ENCODE results near the gene SOX13.

DNA sequence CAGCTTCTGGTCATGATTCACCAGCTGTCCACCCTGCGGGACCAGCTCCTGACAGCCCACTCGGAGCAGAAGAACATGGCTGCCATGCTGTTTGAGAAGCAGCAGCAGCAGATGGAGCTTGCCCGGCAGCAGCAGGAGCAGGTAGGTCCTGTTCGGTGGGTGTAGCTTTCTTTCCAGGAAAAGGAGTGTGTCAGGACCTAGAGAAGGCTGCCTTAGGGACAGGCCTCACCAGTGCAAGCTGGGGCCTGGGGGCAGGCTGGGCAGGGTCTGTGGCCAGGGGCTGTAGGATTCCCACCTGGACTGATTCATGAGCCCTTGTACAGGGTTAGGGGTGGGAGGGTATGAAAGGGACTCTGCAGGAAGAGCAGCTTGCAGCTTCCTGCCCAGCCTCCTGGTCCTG is 43.6 kb downstream of the SOX13 start:
- TF ChIP-seq CTCF (IDR thresholded peaks at IDR 0.05) (no peak), POLR2A (IDR thresholded peaks at IDR 0.05) (no peak)

All from heart left ventricle (tissue), 13 donors.